ENCODE data around the gene HDAC10.
A peak's percentile ranks its signal among the peaks of the same experiment; 100 is the strongest.

HDAC10 gene

DNA sequence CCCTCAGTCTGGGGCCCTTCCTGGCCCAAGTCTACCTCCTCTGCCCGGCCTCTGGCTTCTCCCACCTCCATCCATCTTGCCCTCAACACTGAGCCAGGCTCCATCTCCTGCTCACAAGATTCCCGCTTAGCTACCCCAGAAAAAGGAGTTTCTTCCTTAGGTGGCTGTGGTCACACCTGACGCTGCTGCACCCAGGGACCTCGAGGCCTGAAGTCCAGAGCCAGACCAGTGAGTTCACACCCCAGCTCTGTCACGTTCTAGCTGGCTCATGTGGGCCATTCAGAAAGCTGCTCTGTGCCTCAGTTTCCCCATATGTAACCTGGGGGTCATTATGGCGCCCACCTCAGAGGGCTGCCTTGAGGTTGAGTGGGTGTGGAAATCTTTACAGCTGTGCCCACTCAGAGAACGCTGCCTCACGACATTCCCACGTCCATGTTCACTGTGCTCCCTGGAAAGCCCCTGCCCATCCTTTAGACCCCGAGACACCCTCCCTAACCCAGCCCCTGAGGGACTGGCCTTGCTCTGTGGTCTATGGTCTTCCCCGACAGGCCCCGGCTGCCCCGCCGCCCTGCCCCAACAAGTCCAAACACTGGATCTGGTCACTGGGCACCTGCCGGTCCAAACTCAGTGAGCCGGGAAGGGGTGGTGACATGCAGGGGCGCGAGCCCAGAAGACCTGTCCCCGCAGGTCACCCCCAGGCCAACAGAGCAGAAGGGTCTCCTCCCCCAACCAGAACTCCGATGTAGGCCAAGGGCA lies 46.6 kb upstream of the HDAC10 start:
- no peak overlapping the region for H3K4me3 ChIP-seq (ENCODE audit: low read depth, low read length)
- TF ChIP-seq, protein P1, sequence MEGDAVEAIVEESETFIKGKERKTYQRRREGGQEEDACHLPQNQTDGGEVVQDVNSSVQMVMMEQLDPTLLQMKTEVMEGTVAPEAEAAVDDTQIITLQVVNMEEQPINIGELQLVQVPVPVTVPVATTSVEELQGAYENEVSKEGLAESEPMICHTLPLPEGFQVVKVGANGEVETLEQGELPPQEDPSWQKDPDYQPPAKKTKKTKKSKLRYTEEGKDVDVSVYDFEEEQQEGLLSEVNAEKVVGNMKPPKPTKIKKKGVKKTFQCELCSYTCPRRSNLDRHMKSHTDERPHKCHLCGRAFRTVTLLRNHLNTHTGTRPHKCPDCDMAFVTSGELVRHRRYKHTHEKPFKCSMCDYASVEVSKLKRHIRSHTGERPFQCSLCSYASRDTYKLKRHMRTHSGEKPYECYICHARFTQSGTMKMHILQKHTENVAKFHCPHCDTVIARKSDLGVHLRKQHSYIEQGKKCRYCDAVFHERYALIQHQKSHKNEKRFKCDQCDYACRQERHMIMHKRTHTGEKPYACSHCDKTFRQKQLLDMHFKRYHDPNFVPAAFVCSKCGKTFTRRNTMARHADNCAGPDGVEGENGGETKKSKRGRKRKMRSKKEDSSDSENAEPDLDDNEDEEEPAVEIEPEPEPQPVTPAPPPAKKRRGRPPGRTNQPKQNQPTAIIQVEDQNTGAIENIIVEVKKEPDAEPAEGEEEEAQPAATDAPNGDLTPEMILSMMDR (IDR thresholded peaks at IDR 0.05; ENCODE audit: low read depth, low read length, missing control alignments) = no peak
- no peak for DNase-seq (ENCODE audit: low read depth)
- in situ Hi-C loops (cut with HindIII; ENCODE audit: low sequenced_read_pairs) = no loop called here

DNA sequence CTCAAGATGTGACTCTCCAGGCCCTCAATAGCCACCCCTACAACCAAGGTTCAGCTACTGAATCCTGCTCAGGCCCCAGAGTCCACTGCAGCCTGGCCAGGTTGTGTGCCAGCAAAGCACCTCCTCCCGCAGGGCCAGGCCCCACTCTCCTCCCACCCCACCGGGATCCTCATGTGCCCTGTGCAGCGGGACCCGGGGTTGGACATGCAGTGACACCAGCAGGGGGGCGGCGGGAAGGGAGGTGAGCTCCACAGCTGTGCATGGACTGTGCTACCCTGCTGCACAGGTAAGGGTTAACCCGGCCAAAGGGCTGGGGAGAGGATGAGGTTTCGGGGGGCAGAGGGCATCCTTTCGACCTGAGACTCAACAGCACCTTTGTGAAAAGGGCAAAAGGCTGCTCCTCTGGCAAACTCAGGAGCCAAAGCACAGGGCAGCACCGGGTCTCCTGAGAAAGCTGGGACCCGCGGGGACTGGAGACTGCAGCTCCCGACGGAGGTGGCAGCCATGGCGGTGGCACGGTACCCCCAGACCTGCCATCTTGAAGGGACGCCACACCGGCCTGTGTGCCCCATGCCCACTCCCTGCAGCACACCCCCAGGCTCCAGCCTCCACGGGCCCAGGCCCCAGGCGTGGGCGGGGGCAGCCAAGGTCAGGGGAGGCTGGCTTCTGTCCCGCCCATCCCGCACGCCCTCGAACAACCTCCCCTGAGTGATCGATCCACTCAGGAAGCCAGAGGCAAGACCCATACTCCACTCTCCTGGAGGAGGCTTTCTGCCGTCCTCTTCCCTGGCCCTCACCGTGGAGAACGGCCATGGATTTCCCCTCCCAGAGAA lies 45.8 kb upstream of the HDAC10 start:
- in situ Hi-C loops (cut with HindIII; ENCODE audit: low sequenced_read_pairs) = no loop called here
- H3K4me3 ChIP-seq (ENCODE audit: low read depth, low read length) = no peak overlapping the region
- DNase-seq (ENCODE audit: low read depth) = no peak
- TF ChIP-seq, protein P1 (IDR thresholded peaks at IDR 0.05; ENCODE audit: low read depth, low read length, missing control alignments) = no peak

GRCh38 chr22:50294319-50294656 lies 43.2 kb upstream of the HDAC10 start:
- DNase-seq (ENCODE audit: low read depth) = no peak
- TF ChIP-seq, protein P1 (IDR thresholded peaks at IDR 0.05; ENCODE audit: low read depth, low read length, missing control alignments) = no peak
- in situ Hi-C loops (cut with HindIII; ENCODE audit: low sequenced_read_pairs) = no loop called here
- no peak overlapping the region for H3K4me3 ChIP-seq (ENCODE audit: low read depth, low read length)

- no peak for DNase-seq (ENCODE audit: low read depth)
- in situ Hi-C loops (cut with HindIII; ENCODE audit: low sequenced_read_pairs) = no loop called here
- TF ChIP-seq, protein P1 (IDR thresholded peaks at IDR 0.05; ENCODE audit: low read depth, low read length, missing control alignments) = no peak
- H3K4me3 ChIP-seq (ENCODE audit: low read depth, low read length) = peak overlapping the region; percentile 24
These were observed 42.6 kb upstream of the HDAC10 start for GRCh38 chr22:50293441-50294318.

GRCh38 chr22:50292643-50293440 lies 41.8 kb upstream of the HDAC10 start:
- TF ChIP-seq, protein P1 (IDR thresholded peaks at IDR 0.05; ENCODE audit: low read depth, low read length, missing control alignments) = no peak
- in situ Hi-C loops (cut with HindIII; ENCODE audit: low sequenced_read_pairs) = no loop called here
- no peak for DNase-seq (ENCODE audit: low read depth)
- H3K4me3 ChIP-seq (ENCODE audit: low read depth, low read length) = peak overlapping the region; percentile 24
